Stomach (tissue), 9 donors: ENCODE data around the gene WFS1. TPM values are rescaled to one million over a fixed set of nuclear protein-coding genes. Genes with fewer than 3 reads are reported as not detected.

Experiments
- DNase-seq, 2 donors: peaks; one replicate each; pipeline versions ENCODE4 v3.0.0 to v3.0.0-alpha.2; 2013 to 2019
- H3K27ac ChIP-seq, 5 donors: fragments of 200-600 bp in 4 of 5; sonication (generic) in 4 of 5; one replicate each; pipeline ENCODE4 v1.5.1; 2013 to 2019; ENCODE audit warnings: mild to moderate bottlenecking in 1 of 5, moderate library complexity in 1 of 5
- H3K27me3 ChIP-seq, 3 donors: fragments of 200-600 bp; sonication (generic); one replicate each; pipeline ENCODE4 v1.5.1; 2017 to 2019; ENCODE audit warnings: mixed run types in 1 of 3
- H3K36me3 ChIP-seq, 4 donors: fragments of 200-600 bp; sonication (generic); 1 replicate in 3 of 4; 2 replicates in 1 of 4; pipeline ENCODE4 v1.5.1; 2016 to 2019
- H3K4me1 ChIP-seq, 4 donors: fragments of 200-600 bp; sonication (generic); one replicate each; pipeline ENCODE4 v1.5.1; 2016 to 2019
- H3K4me3 ChIP-seq, 4 donors: fragments of 200-600 bp; sonication (generic) in 3 of 4; one replicate each; pipeline ENCODE4 v1.5.1; 2016 to 2019; ENCODE audit warnings: mild to moderate bottlenecking in 1 of 4
- H3K9me3 ChIP-seq, 4 donors: fragments of 200-600 bp; sonication (generic); one replicate each; pipeline ENCODE4 v1.5.1; 2016 to 2019
- CTCF ChIP-seq, 7 experiments: fragments of 450-650 bp in 4 of 7; fragments of 200-600 bp in 3 of 7; sonication (generic) in 3 of 7; IDR thresholded peaks; one replicate each; pipeline ENCODE4 v1.5.1; 2016 to 2019; ENCODE audit warnings: antibody characterized with exemption in 7 of 7, control low read depth in 2 of 7, mild to moderate bottlenecking in 1 of 7
- EP300 ChIP-seq: sonication (generic); formaldehyde crosslinking; IDR thresholded peaks from one replicate; pipeline ENCODE4 v1.6.1; 2017; ENCODE audit warnings: antibody characterized with exemption
- POLR2A ChIP-seq, 4 donors: fragments of 450-650 bp; IDR thresholded peaks; one replicate each; pipeline ENCODE4 v1.6.1; 2016; ENCODE audit warnings: antibody characterized with exemption in 4 of 4, control low read depth in 2 of 4, mild to moderate bottlenecking in 1 of 4, moderate library complexity in 1 of 4
- POLR2AphosphoS5 ChIP-seq, 3 donors: sonication (generic); formaldehyde crosslinking; IDR thresholded peaks; one replicate each; pipeline ENCODE4 v1.6.1; 2016; ENCODE audit warnings: antibody characterized with exemption in 3 of 3
- WGBS, 5 donors: extraction: QIAGEN DNeasy Blood & Tissue Kit in 3 of 5; methylation state at CpG; one replicate each; pipeline versions ENCODE4 v1.1.5 to v1.1.7; 2013 to 2018; 5-methylcytosine and 5-hydroxymethylcytosine counted together
- intact Hi-C: fragments of 100-400 bp; cut with DNase I; formaldehyde crosslinking; loops from one replicate; pipeline ENCODE4 v1.15.1; 2023; ENCODE audit warnings: low total_unique reads
- polyA plus RNA-seq, 3 donors: library from polyadenylated mRNA; stranded (reverse); fragments of 200-250 nt; gene quantifications; one replicate each; pipeline ENCODE4 v1.2.3, GENCODE V29; 2013
- total RNA-seq, 5 donors: library from RNA; depleted of rRNA; stranded (reverse); fragments of >200 nt; gene quantifications; one replicate each; pipeline versions ENCODE4 v1.1.0 to v1.2.3, GENCODE V29; 2014 to 2016
- donor health status: healthy with polysubstance abuse.
- donor health status: Bipolar disorder and iron deficiency.
- donor health status: healthy.

Gene WFS1
- total and polyA plus RNA-seq, 8 donors: 4.1 to 60.7 (median 15.1) TPM

DNA sequence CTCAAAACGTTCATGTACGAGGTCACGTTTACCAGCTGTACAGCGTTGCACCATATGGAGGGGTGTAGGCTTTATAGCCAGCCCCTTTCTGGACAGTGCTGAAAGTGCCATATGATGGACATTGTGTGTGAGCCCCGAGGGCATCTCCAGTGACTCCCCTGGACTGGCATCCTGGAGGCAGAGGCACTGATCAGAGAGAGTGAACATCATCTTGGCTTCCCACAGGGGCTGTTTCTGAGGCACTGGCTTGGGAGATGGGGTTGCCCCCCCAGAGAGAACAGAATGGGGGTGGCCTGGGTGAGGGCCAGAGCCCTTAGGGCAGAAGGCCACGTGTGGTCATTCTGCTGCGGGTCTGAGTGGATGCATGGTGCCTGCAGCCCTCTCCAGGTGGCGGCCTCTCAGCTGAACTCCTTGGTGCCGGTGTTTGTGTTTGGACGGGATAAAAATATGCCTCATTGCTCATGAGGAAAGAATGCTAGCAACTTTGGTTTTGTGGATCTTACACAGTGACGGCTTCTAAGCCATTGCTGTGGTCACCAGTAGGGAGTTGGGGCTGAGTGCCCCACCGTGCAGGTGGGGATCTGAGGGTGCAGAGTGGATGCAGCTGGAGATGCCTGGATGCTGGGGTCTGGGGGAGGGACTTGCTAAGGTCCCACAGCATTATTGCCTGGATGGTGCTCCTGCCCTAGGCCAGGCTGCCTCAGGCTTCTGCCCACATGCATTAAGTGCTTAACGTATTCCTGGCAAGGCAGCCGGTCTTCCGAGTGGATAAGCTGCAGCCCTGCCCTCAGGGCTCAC lies 3.4 kb downstream of the WFS1 start:
- peak in 1 of 2 donors; percentile 73 for DNase-seq
- Histone ChIP-seq H3K27ac (peak overlapping the region in 4 of 5 donors; percentile 86 to 97 (median 90)), H3K36me3 (peaks cover 4 to 12% (median 7%) of the 10 kb centered on the region in 4 donors), H3K9me3 (no peaks in the 10 kb centered on the region), H3K4me3 (peak overlapping the region in 1 of 4 donors; percentile 18), H3K4me1 (peaks cover 63 to 86% (median 83%) of the 10 kb centered on the region in 4 donors), H3K27me3 (peaks cover 0 to 12% (median 0%) of the 10 kb centered on the region in 3 donors)
- intact Hi-C loops: no loop called here
- TF ChIP-seq CTCF (IDR thresholded peaks at IDR 0.05) (no peak), POLR2A (IDR thresholded peaks at IDR 0.05) (no peak), POLR2AphosphoS5 (IDR thresholded peaks at IDR 0.05) (peak in 1 of 3 donors; percentile 64)
- WGBS, 5 donors: 52 to 69% (median 64%) methylated on average over 14 to 15 of the region's 15 CpGs

DNA sequence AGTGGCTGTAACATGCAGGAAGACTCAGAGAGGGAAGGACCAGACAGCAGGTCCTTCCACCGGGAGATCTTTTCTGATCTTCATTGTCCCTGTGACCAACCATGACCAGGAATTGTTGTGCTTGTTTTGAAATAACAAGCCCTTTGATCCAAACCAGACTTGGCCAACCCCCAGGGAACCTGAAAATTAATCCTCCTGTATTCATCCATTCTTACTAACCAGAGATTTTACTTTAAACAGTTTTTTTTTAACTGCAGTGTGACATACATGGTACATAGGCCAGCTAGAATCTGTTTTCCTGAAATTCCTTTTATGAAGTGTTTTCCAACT lies 4.0 kb downstream of the WFS1 start:
- DNase-seq: no peak
- intact Hi-C loops: no loop called here
- Histone ChIP-seq H3K27me3 (peaks cover 0 to 12% (median 0%) of the 10 kb centered on the region in 3 donors), H3K9me3 (no peaks in the 10 kb centered on the region), H3K36me3 (peaks cover 4 to 13% (median 11%) of the 10 kb centered on the region in 4 donors), H3K4me3 (peak overlapping the region in 1 of 4 donors; percentile 18), H3K4me1 (peaks cover 68 to 91% (median 88%) of the 10 kb centered on the region in 4 donors), H3K27ac (peak overlapping the region in 4 of 5 donors; percentile 86 to 97 (median 90))
- no peak for TF ChIP-seq CTCF (IDR thresholded peaks at IDR 0.05)
- no peak for TF ChIP-seq POLR2AphosphoS5 (IDR thresholded peaks at IDR 0.05)
- no peak for TF ChIP-seq EP300
- TF ChIP-seq POLR2A (IDR thresholded peaks at IDR 0.05): no peak
- 40 to 81% (median 72%) methylated on average over 1 of the region's 1 CpG for whole genome bisulfite sequencing, 5 donors

GRCh38 chr4:6275351-6275750 lies 5.7 kb downstream of the WFS1 start:
- peak overlapping the region in 3 of 5 donors; percentile 64 to 97 (median 70) for H3K27ac ChIP-seq
- no peak for DNase-seq
- peaks cover 4 to 30% (median 28%) of the 10 kb centered on the region in 4 donors for H3K36me3 ChIP-seq
- intact Hi-C loops: no loop called here
- peaks cover 73 to 96% (median 89%) of the 10 kb centered on the region in 4 donors for H3K4me1 ChIP-seq
- peak overlapping the region in 1 of 4 donors; percentile 16 for H3K4me3 ChIP-seq
- H3K9me3 ChIP-seq: no peaks in the 10 kb centered on the region
- TF ChIP-seq POLR2A (IDR thresholded peaks at IDR 0.05): no peak
- no peak for TF ChIP-seq POLR2AphosphoS5 (IDR thresholded peaks at IDR 0.05)
- TF ChIP-seq EP300: no peak
- TF ChIP-seq CTCF (IDR thresholded peaks at IDR 0.05): no peak
- peaks cover 0 to 1% (median 0%) of the 10 kb centered on the region in 3 donors for H3K27me3 ChIP-seq
- 79 to 86% (median 82%) methylated on average over 9 to 10 of the region's 10 CpGs for WGBS, 5 donors

- Histone ChIP-seq H3K36me3 (peaks cover 4 to 38% (median 33%) of the 10 kb centered on the region in 4 donors), H3K4me3 (peak overlapping the region in 1 of 4 donors; percentile 16), H3K4me1 (peaks cover 65 to 96% (median 86%) of the 10 kb centered on the region in 4 donors), H3K27me3 (no peaks in the 10 kb centered on the region), H3K9me3 (no peaks in the 10 kb centered on the region), H3K27ac (peak overlapping the region in 4 of 5 donors; percentile 61 to 97 (median 67))
- peak in 1 of 2 donors; percentile 81 for DNase-seq
- TF ChIP-seq POLR2A (IDR thresholded peaks at IDR 0.05): no peak
- no peak for TF ChIP-seq POLR2AphosphoS5 (IDR thresholded peaks at IDR 0.05)
- no peak for TF ChIP-seq EP300
- TF ChIP-seq CTCF (IDR thresholded peaks at IDR 0.05): no peak
- WGBS, 5 donors: 48 to 58% (median 57%) methylated on average over 17 to 22 of the region's 22 CpGs
- intact Hi-C loops: no loop called here
Measured at GRCh38 chr4:6275898-6276806, 6.5 kb downstream of the WFS1 start.
